B cell (primary cell): ENCODE data around the gene KAT2A. TPM values are rescaled to one million over a fixed set of nuclear protein-coding genes. Genes with fewer than 3 reads are reported as not detected.

Source experiments
- ATAC-seq: fragments of 200-7000 bp; cut with Tn5 transposase; one replicate; pipeline ENCODE4 v1.10.0; 2021; ENCODE audit warnings: low read depth, mild to moderate bottlenecking, moderate number of reproducible peaks, moderate library complexity
- CTCF ChIA-PET: fragments of 350-600 bp; sonication (Branson Sonifier 250); formaldehyde crosslinking; loops from one replicate; lab custom pipeline; 2021; ENCODE audit warnings: antibody characterized with exemption, inconsistent platforms; lab: Charles Lee
- POLR2A ChIA-PET: fragments of 350-600 bp; sonication (Branson Sonifier 250); formaldehyde crosslinking; loops from one replicate; lab custom pipeline; 2021; ENCODE audit warnings: antibody characterized with exemption; lab: Charles Lee
- DNase-seq: peaks from one replicate; pipeline ENCODE4 v3.0.0; 2013
- H2AFZ ChIP-seq: 2 replicates; pipeline ENCODE4 v1.6.1; 2012; ENCODE audit warnings: mild to moderate bottlenecking, low read depth, low read length; ENCODE audit not compliant: insufficient read depth, poor library complexity, severe bottlenecking
- H3K27ac ChIP-seq, 2 donors: 1 replicate in 1 of 2; 2 replicates in 1 of 2; pipeline ENCODE4 v1.5.1; 2012 to 2013; ENCODE audit warnings: low read length in 2 of 2, mild to moderate bottlenecking in 2 of 2, moderate library complexity in 1 of 2
- H3K27me3 ChIP-seq, 4 experiments: fragments of 200-600 bp in 1 of 4; sonication (generic) in 1 of 4; replicated peaks in 1 of 4; 1 replicate in 2 of 4; 2 replicates in 2 of 4; pipeline versions ENCODE4 v1.6.1 to v1.7.0; 2013 to 2016; ENCODE audit warnings: low read length in 3 of 4, mild to moderate bottlenecking in 2 of 4, mixed read lengths in 1 of 4, moderate library complexity in 1 of 4; ENCODE audit not compliant: insufficient read depth in 4 of 4, control insufficient read depth in 3 of 4; ENCODE audit errors: control extremely low read depth in 1 of 4
- H3K36me3 ChIP-seq, 2 experiments: replicated peaks in 1 of 2; 1 replicate in 1 of 2; 2 replicates in 1 of 2; pipeline versions ENCODE4 v1.6.1 to v1.7.1; 2013; ENCODE audit warnings: low read length in 1 of 2; ENCODE audit not compliant: insufficient read depth in 2 of 2, control insufficient read depth in 1 of 2; ENCODE audit errors: control extremely low read depth in 1 of 2, extremely low read depth in 1 of 2
- H3K4me1 ChIP-seq, 2 donors: fragments of 200-600 bp in 1 of 2; sonication (generic) in 1 of 2; 1 replicate in 1 of 2; 2 replicates in 1 of 2; pipeline versions ENCODE4 v1.5.1 to v1.6.1; 2013 to 2017; ENCODE audit warnings: low read length in 2 of 2; ENCODE audit not compliant: control insufficient read depth in 2 of 2, insufficient read depth in 2 of 2
- H3K4me2 ChIP-seq: replicated peaks from 2 replicates; pipeline ENCODE3; 2012; ENCODE audit warnings: mild to moderate bottlenecking, low read depth, low read length; ENCODE audit not compliant: poor library complexity, severe bottlenecking
- H3K4me3 ChIP-seq, 5 experiments: fragments of 200-600 bp in 1 of 5; sonication (generic) in 1 of 5; 1 replicate in 3 of 5; 2 replicates in 2 of 5; pipeline versions ENCODE4 v1.5.1 to v1.7.0; 2011 to 2016; ENCODE audit warnings: low read length in 4 of 5, mild to moderate bottlenecking in 4 of 5, low read depth in 2 of 5, control low read depth in 1 of 5, moderate library complexity in 1 of 5; ENCODE audit not compliant: insufficient read depth in 1 of 5; ENCODE audit errors: control extremely low read depth in 1 of 5, extremely low read depth in 1 of 5
- H3K79me2 ChIP-seq: fragments of 200-600 bp; sonication (generic); one replicate; pipeline ENCODE4 v1.6.0; 2016; ENCODE audit warnings: low read length; ENCODE audit not compliant: control insufficient read depth, insufficient read depth
- H3K9ac ChIP-seq: fragments of 200-600 bp; sonication (generic); 2 replicates; pipeline ENCODE4 v1.6.1; 2017; ENCODE audit warnings: mild to moderate bottlenecking, low read length, moderate library complexity
- H3K9me3 ChIP-seq, 3 donors: one replicate each; pipeline versions ENCODE4 v1.6.1 to v1.7.1; 2013; ENCODE audit warnings: low read length in 2 of 3; ENCODE audit not compliant: control insufficient read depth in 2 of 3, insufficient read depth in 1 of 3; ENCODE audit errors: control extremely low read depth in 1 of 3
- H4K20me1 ChIP-seq: 2 replicates; pipeline ENCODE4 v1.6.0; 2012; ENCODE audit warnings: mild to moderate bottlenecking, low read length; ENCODE audit not compliant: insufficient read depth, control insufficient read depth, poor library complexity, severe bottlenecking
- H3K27ac Mint-ChIP-seq: one replicate; pipeline ENCODE4 v1.8.0; 2021; ENCODE audit warnings: mixed read lengths
- H3K27me3 Mint-ChIP-seq: one replicate; pipeline ENCODE4 v1.8.0; 2021; ENCODE audit warnings: mixed read lengths
- H3K4me1 Mint-ChIP-seq: one replicate; pipeline ENCODE4 v1.8.0; 2021; ENCODE audit warnings: mixed read lengths
- H3K4me3 Mint-ChIP-seq: one replicate; pipeline ENCODE4 v1.8.0; 2021; ENCODE audit warnings: mixed read lengths
- H3K9me3 Mint-ChIP-seq: one replicate; pipeline ENCODE4 v1.8.0; 2022; ENCODE audit warnings: mixed read lengths; ENCODE audit not compliant: insufficient read depth
- CTCF ChIP-seq: fragments of 200-600 bp; IDR thresholded peaks from one replicate; pipeline ENCODE4 v1.8.0; 2022; ENCODE audit warnings: antibody characterized with exemption, mild to moderate bottlenecking
- EZH2 ChIP-seq: IDR thresholded peaks from 2 replicates; pipeline ENCODE4 v1.6.1; 2012; ENCODE audit warnings: borderline replicate concordance, low read depth, mild to moderate bottlenecking, moderate library complexity, low read length; ENCODE audit not compliant: insufficient read depth, poor library complexity, severe bottlenecking
- WGBS: methylation state at CpG from one replicate; pipeline ENCODE4 v1.1.5; 2013; ENCODE audit warnings: missing lambda C conversion rate; ENCODE audit not compliant: insufficient coverage; 5-methylcytosine and 5-hydroxymethylcytosine counted together
- intact Hi-C: fragments of 100-400 bp; cut with micrococcal nuclease; formaldehyde crosslinking; loops from one replicate; pipeline ENCODE4 v1.10.0; 2022
- polyA plus RNA-seq: library from polyadenylated mRNA; depleted of rRNA; stranded (reverse); fragments of >200 nt; gene quantifications from 2 replicates; pipeline ENCODE4 v1.2.3, GENCODE V29; 2012
- total RNA-seq, 2 donors: library from RNA; stranded (reverse); fragments of 120-200 nt in 1 of 2; gene quantifications; 1 replicate in 1 of 2; 2 replicates in 1 of 2; pipeline versions ENCODE4 v1.2.3 to v1.2.4, GENCODE V29; 2013 to 2022

KAT2A gene
- total and polyA plus RNA-seq, 2 donors (not counting 1 experiment from before 2014, with no cell fraction given) = 66.3 to 155 TPM

GRCh38 chr17:42104264-42104663 is 16.9 kb downstream of the KAT2A start:
- H3K27me3 Mint-ChIP-seq = no peaks in the 10 kb centered on the region
- Histone ChIP-seq H3K36me3 (peaks cover 0 to 28% of the 10 kb centered on the region in 2 experiments), H3K9me3 (peaks cover 0 to 4% (median 0%) of the 10 kb centered on the region in 3 donors), H3K4me2 (no peak overlapping the region), H3K9ac (no peak overlapping the region), H3K79me2 (no peaks in the 10 kb centered on the region), H2AFZ (no peak overlapping the region), H3K4me3 (no peak overlapping the region), H3K27ac (no peak overlapping the region), H4K20me1 (no peaks in the 10 kb centered on the region), H3K4me1 (peaks cover 8 to 15% of the 10 kb centered on the region in 2 donors), H3K27me3 (no peaks in the 10 kb centered on the region)
- intact Hi-C loops = no loop called here
- H3K27ac Mint-ChIP-seq = no peak overlapping the region
- H3K4me3 Mint-ChIP-seq = no peak overlapping the region
- WGBS = 92% methylated on average over 2 of the region's 3 CpGs
- DNase-seq (no peak), ATAC-seq (no peak)
- H3K4me1 Mint-ChIP-seq = peaks cover 12% of the 10 kb centered on the region
- ChIA-PET POLR2A (interaction anchor here (1.1 kb wide), 1 partner anchor 9 kb away, joined by 4 read pairs; the partner anchor contains the start of gene DHX58), CTCF (interaction anchor here (0.7 to 2.1 kb wide), 6 partner anchors 12 to 997 kb away, joined by 3 to 9 read pairs (median 5); partner anchors contain the start of genes CNP and KCNH4)
- H3K9me3 Mint-ChIP-seq = no peaks in the 10 kb centered on the region
- TF ChIP-seq CTCF = no peak

- Mint-ChIP-seq H3K4me1 (peaks cover 11% of the 10 kb centered on the region), H3K4me3 (no peak overlapping the region), H3K9me3 (no peaks in the 10 kb centered on the region), H3K27ac (no peak overlapping the region), H3K27me3 (no peaks in the 10 kb centered on the region)
- WGBS = 97% methylated on average over 9 of the region's 11 CpGs
- Histone ChIP-seq H3K4me3 (no peak overlapping the region), H3K4me2 (no peak overlapping the region), H2AFZ (no peak overlapping the region), H4K20me1 (no peaks in the 10 kb centered on the region), H3K9ac (no peak overlapping the region), H3K36me3 (peaks cover 0 to 22% of the 10 kb centered on the region in 2 experiments), H3K27ac (no peak overlapping the region), H3K79me2 (no peaks in the 10 kb centered on the region), H3K4me1 (peaks cover 8 to 18% of the 10 kb centered on the region in 2 donors), H3K9me3 (peaks cover 0 to 4% (median 0%) of the 10 kb centered on the region in 3 donors), H3K27me3 (no peaks in the 10 kb centered on the region)
- ChIA-PET CTCF (interaction anchor here (0.7 to 2.1 kb wide), 6 partner anchors 12 to 366 kb away, joined by 3 to 9 read pairs (median 5); partner anchors contain the start of genes CNP and KCNH4), POLR2A (interaction anchor here (1.1 kb wide), 1 partner anchor 10 kb away, joined by 4 read pairs; the partner anchor contains the start of gene DHX58)
- no peak for ATAC-seq
- intact Hi-C loops = no loop called here
- TF ChIP-seq CTCF (no peak), EZH2 (no peak)
- no peak for DNase-seq
These were observed 17.8 kb downstream of the KAT2A start for GRCh38 chr17:42103221-42103954.
